Stimulated activated CD4-positive, alpha-beta T cell treated with anti-CD3 and anti-CD28 coated beads, Interleukin-12 subunit alpha, Interleukin-12 subunit beta, amount 100 ng/mL, for 48 hours (primary cell): ENCODE data around the gene LTF.

Experiments used
- DNase-seq, 3 donors: peaks; one replicate each; pipeline ENCODE4 v3.0.0-alpha.2; 2020; ENCODE audit warnings: low read depth in 2 of 3, low spot score in 1 of 3

The LTF gene

DNA sequence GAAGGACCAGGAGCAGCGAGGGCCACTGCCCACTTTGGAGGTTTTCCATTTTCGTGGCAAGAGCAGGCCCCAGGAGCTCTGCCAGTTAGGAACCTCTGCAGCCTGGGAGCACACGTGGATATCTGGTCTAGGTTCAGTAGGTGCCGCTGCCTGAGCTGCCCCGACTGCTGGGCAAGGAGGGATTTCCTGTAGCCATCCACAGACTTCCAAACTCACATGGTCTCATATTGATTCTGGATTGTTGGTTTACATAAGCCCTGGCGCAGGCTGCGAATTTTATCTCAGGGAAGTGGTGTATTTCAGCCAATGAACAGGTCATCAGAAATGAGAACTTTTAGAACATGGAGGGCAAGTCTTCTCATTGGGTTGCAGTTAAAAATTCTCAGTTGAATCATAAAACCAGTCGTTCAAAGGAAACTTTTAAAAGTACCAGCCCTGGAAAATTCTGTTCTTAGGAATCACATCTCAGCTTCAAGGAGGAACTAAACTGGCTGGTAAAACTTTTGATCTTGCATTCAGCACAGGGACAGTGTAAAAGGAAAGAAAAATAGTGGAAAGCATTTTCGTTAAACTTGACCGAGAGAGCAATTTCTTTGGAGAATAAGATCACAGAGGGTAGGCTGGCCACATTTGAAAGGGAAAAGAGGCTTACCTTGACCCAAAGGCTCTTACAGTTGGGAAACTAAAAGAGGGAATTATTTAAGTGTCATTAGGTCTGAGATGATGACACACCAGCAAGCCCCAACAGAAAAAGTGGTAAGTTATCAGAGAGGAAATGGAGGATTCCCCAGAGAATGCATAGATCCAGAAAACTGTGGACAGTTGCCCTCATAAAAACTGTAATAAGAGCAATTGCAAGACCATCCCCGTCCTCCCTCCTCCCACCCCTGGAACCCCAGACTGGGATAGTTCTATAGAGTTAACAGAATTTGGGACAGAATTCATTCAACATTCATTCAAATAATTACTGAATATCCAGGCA is 26.7 kb upstream of the LTF start:
- no peak for DNase-seq

DNA sequence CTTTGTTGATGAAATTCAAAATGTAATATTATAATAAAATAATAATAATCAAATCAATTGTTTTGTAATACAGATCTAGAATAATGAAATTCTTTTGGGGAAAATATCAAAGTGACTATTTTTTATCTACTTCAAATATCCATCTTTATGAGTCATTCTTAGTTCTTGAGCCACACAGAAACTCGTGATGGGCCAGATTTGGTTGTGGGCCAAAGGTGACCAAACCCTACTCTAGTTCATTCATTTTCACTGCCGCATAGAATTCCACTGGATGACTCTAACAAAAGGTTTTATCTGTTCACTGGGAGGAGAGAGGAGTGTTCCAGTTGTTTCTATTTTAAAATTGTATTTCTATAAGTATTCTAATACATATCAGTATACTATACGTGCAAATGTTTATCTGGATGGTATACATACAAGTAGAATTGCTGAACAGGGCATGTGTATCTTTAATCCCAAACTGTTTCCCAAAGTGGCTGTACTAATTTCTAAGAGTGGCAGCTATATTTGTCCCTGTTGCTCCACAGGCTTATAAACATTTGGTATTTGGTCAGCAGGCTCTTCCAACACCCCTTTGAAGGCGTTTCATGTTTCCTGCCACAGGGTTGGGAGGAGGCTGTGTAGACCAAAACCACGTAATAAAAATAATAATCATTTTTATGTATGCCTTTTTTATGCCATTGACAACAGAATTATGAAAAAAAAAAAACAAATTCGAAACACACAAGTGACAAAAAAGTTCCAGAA is 25.8 kb upstream of the LTF start:
- no peak for DNase-seq

DNA sequence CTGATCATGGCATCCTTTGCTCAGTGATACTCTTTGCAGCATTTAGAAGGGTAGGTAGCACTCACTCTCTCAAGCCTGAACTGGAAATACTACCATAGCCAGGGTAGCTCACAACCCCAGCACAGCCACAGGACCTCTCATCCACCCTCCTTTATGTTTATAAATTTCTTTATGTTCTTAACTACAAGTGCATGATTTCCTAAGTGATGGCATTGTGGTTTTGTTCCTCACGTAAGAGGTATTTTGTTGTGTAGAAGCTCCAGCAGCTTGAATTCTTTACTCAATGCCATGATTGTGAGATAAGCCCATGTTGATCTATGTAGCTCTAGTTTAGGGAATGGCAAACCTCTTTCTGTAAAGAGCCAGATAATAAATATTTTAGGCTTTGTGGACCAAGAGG is 25.2 kb upstream of the LTF start:
- DNase-seq, result no peak

DNA sequence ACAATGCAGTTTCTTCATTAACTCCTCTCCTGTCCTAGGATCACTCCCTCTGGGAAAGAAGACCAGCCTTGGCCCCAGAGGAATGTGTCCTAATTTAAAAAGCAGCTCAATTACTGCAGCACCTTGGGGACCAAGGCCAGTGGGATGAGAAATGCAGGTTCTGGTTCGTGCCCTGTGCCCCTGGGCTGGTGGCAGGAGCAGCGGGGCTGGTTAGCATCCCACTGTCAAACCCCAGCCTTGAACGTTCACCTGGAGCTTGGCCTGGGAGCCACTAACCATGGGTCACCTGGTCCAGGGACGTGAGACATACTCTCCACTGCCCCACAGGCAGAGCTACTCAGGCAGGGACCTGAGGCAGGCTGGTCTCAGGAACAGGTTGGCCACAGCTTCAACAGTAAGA is 24.7 kb upstream of the LTF start:
- no peak for DNase-seq

DNA sequence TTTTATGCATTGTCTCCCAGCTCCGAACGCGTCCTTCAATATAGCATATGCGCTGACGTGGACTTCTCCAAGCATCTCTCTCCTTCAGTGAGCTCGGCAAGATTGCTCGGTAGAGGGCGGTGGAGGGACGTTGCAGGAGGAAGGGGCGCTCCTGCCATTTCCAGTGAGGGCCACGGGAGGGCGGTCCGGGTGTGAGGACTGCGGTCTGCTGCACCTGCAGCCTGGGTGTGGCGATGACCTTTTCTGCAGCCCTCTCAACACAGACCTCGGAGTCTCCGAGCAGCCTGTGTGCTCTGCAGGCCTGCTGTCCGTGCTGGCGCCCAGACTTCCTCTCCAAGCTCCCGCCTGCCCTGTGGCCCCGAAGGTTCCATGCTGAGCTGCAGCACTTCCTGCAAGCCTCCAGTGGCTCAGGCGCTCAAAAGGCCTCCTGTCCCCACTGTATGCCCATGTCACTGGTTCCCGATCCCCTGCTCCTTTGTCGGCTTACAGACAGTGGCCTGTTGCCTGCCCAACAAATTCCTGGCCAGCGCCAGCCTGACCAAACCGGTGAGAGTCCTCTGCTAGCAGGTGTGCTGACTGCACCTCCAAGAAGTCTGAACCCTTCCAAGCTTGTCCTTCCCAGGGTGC is 24.1 kb upstream of the LTF start:
- peak; percentile 89 to 97 (median 92) for DNase-seq

DNA sequence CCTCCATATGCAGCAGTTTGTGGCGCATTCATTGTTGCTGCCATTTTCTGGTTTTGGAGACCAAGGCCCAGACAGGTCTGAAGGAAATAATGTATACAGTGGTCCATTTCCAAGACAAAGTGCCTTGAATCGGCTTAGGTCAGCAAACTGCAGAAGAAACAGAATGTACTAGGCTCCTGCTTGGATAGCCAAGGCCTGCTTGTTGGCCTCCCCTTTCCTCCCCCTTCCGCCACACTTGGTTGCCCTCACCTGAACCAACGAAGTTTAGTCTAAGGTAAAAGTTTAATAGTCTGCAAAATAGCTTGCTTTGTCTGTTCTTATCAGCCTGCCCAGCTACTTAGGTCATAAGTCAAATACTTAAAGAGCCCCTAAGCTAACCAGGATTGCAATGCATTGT is 21.1 kb upstream of the LTF start:
- no peak for DNase-seq

DNA sequence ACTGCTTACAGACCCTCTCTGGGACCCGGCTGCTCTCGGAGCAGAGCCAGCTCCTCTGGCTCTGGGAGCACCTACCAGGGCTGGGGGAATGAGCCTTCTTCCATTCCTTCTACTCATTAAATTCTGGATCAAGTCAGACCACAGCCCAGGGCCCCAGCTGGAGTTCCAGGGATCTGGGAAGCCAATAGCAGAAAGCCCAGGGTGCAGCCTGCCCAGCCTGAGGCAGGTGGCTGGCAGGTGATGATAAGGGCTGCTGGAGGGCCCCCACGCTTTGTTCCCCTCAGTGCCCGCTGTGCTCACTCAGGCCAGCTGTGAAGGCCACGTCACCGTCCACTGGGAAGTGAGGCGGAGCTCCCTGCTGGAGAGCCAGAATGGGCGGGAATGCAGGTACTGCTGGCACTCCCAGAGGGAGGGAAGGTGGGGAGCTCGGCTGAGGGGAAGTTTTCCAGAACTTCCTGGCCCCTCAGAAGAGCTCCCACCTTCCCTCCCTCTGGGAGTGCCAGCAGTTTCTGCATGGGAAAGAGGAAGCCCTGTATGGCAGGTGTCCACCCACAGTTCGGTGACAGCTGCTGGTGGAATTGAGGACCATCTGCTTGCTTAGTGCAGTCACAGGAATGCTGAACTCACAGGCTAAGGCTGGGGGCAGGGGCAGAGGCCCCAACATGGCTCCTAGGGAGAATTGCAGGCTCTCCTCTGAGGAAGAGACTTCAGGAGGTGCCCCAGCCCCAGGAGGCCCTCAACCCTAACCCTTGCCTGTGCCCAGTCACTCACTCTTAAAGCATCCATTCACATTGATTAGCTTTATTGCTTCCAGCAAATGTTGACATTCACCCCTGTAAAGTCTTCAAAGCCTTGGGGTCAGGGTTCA is 20.4 kb upstream of the LTF start:
- DNase-seq, result no peak

DNA sequence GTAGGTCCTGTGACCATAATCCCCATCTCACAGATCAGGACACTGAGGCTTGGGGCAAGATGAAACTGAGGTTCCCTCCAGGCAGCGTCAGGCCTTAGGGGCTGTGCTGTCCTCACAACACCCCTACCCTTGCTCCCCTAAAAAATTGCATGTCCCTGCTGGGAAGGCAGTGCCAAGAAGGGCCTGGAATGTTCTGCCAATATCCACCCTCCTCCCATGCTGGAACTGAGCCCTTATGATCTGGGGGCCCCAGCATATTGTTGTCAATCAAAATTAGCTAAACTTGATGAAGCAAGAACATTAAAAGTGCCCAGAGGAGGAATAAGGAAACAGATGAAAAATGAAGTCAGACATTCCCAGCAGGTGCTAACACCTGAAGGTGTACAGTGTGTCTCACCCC is 19.7 kb upstream of the LTF start:
- no peak for DNase-seq

DNA sequence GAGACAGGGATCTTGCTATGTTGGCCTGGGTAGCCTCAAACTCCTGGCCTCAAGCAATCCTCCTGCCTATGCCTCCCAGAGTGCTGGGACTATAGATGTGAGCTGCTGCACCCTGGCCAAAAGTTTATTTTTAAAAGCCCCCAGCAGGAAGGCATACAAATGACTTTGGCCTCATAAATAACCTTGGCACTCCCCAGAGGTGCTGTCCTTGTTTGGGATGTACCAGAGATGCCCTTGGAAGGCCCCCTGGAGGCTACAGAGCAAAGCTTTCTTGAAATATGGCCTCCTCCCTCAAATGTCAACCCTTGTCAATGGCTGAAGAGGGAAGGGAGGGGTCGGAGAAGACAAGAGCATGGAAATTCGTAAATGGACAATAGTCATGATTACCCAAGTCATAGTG is 19.1 kb upstream of the LTF start:
- no peak for DNase-seq

DNA sequence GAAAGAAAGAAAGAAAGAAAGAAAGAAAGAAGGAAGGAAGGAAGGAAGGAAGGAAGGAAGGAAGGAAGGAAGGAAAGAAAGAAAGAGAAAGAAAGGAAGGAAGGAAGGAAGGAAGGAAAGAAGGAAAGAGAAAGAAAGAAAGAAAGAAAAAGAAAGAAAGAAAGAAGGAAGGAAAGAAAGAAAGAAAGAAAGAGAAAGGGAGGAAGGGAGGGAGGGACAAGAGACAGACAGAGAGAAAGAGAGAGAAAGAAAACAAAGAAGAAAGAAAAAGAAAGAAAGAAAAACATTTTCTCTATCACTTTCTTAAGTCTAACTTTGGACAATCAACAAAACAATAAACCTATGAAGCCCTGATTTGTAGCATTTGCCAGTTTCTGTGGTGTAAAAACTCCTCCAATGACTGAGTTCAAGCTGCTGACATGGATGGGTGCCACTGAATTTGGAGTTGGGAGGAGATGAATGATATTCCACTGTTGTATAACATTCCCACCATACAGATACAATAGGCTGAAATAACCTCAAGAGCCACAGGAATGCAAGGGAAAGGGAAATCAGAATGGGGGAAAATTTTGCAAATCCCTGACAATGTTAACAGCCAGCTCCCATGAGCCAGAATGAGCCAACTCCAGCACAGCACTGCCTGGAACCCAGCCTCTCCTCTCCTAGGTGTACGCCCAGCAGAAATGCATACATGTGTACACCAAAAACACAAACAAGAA is 18.1 kb upstream of the LTF start:
- DNase-seq, result no peak

DNA sequence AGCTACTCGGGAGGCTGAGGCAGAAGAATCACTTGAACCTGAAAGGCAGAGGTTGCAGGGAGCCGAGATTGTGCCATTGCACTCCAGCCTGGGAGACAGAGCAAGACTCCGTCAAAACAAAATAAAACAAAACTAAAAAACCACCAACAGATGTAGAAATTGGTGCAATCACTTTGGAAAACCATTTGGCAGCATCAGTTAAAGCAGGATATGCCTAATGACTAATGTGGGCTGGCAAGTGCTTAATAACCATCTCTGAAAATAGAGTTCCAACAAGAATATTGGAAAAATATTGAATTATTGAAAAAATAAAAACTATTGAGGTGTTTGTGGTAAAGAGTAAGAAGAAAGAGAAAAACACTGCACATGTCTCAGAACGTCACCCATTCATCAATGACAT is 16.9 kb upstream of the LTF start:
- no peak for DNase-seq

DNA sequence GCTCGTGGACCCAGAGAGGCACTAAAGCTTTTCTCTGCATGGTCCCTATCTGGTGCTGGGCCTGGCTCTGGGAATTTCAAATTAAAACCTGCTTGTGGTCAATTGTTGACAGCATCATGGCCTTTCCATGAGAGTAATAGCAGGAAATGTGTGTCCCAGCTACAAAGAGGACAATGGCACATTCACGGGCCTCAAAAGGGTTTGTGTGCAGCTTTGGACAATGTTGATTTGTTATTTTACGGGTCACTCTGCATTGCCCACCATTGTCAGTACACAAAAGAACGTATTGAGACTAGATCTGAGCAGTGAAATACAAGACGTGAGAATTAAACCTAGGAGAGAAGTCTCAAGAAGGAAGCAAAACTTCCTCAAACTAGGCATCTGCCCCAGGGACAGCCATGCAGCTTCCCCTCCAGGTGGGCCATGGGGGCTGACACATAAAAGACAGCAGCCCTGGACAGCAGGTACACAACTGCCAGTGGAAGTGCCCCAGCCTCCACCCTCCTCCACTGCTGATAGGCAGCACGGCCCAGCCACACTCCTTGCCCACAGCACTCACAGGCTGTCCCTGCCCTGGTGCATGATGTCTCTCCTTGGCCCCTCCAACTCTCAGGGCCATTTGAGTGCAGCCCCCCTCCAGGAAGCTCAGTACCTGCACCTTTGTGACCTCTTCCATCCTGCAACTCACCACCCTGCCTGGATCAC is 15.9 kb upstream of the LTF start:
- no peak for DNase-seq

DNA sequence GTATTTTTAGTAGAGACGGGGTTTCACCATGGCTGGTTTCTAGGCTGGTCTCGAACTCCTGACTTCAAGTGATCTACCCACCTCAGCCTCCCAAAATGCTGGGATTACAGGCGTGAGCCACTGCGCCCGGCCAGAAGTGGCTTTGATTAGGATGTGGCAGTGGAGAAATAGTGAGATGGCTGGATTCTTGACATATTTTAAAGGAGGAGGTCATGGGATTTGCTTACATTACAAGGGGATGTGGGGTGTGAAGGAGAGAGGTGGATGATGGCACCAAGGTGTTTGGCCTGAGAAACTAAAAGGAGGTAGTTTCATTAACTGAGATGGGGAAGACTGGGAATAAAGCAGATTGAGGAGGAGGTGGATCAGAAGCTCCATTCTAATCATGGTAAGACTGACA is 15.0 kb upstream of the LTF start:
- DNase-seq, result no peak

DNA sequence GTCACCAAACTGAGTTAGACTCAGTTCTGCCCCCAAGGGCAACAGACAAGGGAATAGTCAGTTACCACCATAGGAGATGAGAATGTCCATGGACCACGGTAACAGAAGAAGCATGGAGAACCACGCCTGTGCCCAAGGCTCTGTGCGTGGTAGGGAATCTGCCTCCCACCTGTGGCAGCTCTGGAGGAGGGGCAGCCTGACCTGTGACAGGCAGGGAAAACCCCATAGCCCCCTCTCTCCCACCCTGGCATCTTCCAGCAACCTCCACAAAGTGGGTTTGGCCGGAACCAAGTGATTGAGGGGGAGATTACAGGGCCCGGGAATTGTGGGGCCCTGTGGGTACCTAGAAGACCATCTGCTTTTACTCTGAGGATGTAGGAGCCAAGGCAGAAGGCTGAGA is 14.3 kb upstream of the LTF start:
- no peak for DNase-seq

DNA sequence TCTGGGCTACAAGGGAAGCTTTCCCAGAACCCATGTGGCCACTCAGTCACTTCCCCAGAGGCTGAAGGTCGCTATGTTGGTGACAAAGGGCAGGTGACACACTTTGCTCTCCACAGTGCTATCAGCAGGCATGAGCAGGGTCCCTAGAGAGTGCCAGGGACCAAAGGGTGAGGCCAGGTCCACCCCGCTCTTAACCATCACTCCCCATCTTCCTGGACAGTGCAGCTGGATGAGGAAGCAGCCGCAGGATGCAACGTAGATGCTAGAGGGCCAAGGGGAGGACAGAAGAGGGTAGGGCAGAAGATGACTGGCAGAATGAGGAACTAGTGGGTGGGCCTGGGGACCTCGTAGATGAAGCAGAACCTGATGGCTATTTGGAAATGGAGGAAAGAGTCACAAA is 13.6 kb upstream of the LTF start:
- DNase-seq, result no peak

DNA sequence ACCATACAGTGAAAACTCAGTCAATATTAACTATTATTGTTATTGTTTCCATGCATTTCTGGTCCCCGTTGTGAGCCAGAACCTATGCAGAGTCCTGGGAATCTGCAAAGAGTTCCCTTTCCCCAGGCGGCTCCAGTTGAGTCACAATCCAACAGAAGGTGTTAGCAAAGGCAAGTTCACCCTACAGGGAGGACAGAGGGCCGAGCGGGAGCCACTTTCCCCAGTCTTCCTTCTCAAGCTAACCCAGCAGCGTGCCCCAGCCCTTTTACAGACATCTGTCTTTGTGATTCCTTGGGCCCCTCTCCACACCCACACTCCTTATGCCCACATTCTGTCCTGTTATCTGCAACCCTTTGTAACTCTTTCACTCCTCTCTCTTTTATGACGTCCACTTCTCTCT is 13.1 kb upstream of the LTF start:
- no peak for DNase-seq

DNA sequence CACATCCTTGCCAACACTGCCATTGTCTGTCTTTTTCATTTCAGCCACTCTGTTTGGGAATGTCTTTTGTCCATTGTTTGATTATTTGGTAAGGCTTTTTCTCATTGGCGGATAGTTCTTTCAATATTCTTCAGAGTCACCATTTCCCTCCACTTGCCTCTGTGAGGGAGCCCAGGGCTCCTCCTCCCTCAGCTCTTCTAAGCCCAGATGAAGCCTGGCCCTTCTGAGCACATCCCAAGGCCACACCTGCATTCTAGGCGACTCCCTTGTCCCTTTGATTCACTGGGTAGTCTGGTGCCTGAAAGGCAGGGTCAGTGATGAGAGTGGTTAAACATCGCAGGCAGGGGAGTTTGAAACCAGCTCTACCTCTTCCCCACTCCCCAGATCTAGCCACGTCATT is 12.4 kb upstream of the LTF start:
- no peak for DNase-seq

DNA sequence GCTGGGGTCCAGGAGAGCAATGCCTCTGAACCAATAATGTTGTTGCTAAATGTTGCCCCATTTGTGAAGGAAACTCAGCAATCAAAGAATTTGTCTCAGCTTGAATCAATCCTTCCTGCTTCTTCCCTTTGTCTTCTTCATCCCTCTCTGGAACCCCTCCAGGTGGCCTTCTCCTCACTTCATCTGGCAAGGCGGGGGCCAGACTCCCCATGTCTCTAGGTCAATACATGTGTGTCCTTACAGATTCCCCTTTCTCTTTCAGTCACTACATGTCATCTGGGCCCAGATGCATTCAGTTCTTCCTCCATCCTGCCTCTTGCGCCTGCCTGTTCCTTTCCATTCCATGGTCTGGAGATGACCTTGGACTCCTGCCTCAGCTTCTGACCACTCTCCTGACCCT is 8.0 kb upstream of the LTF start:
- DNase-seq, result no peak

DNA sequence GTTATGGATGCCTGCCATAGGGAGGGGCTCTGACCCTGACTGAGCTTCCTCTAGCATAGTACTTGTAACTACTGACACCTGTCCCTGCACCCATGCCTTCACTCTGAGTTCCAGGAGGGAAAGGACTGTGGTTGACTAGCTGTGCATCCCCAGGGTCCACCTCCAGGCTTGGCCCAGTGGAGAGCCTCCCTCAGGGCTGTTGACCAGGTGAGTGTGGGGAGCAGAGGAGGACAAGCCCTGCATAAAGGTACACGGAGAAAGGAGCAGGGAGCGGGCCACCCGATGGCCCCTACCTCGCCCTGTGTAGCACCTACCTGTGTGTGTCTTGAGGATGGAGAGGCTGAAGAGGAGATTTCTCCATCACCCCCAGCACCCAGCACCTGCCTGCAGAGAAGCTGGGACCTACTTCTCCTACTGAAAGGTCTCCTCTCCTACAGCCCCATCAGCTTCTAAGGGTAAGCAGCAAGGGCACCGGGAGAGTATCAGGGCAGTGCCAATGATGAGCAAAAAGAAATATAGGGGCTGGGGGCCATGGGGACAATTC is 6.7 kb upstream of the LTF start:
- DNase-seq, result no peak

DNA sequence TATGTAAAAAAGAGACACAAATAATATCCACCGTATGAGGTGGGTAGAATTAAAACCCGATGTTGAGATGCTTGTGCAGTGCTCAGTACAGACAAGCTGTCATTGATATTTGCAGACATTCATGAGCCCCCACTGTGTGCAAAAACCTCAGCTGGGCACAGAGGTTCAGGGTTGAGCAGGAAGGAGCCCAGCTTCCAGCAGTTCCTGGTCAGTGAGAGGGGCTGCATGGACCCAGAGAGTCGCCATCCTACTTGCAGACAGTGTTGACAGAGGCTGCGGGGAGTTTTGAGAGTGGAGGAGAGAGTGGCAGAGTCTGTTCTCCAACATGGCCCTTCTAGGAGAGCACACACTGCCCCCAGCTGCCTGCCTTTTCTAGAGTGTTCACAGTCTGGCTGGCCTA is 6.1 kb upstream of the LTF start:
- no peak for DNase-seq
